K562 (cell line): ENCODE data around the gene ARHGAP9. TPM values are rescaled to one million over a fixed set of nuclear protein-coding genes. Genes with fewer than 3 reads are reported as not detected.

Experiments
- ELF2 ChIP-seq: fragments of 250-450 bp; sonication (Bioruptor Pico); IDR thresholded peaks from 2 replicates; pipeline ENCODE4 v1.5.0; 2021; ENCODE audit warnings: mild to moderate bottlenecking
- FOXJ2 ChIP-seq: fragments of 200-800 bp; sonication (Bioruptor generic); IDR thresholded peaks from 2 replicates; pipeline ENCODE4 v1.6.1; 2016; ENCODE audit warnings: missing genetic modification characterization, missing compliant biosample characterization
- GABPA ChIP-seq: fragments of 200-800 bp; sonication (Bioruptor generic); conservative IDR thresholded peaks from 2 replicates; pipeline ENCODE4 v1.6.1; 2016; ENCODE audit warnings: low read depth, missing genetic modification characterization, missing compliant biosample characterization
- HCFC1 ChIP-seq: IDR thresholded peaks from 2 replicates; pipeline ENCODE4 v1.6.1; 2012; ENCODE audit warnings: low read depth, low read length, improper control_type of control experiment
- KDM4B ChIP-seq, 2 experiments: fragments of 450-650 bp in 1 of 2; sonication (generic) in 1 of 2; IDR thresholded peaks; 2 replicates each; pipeline ENCODE4 v1.6.1; 2016 to 2017; ENCODE audit warnings: borderline replicate concordance in 2 of 2, antibody characterized with exemption in 1 of 2, low read depth in 1 of 2, mild to moderate bottlenecking in 1 of 2
- L3MBTL2 ChIP-seq: fragments of 450-650 bp; IDR thresholded peaks from 2 replicates; pipeline ENCODE4 v1.6.1; 2016; ENCODE audit warnings: mild to moderate bottlenecking, moderate library complexity
- LEF1 ChIP-seq: fragments of 450-650 bp; IDR thresholded peaks from 2 replicates; pipeline ENCODE4 v1.6.1; 2016; ENCODE audit warnings: mild to moderate bottlenecking
- MED1 ChIP-seq: sonication (generic); formaldehyde crosslinking; IDR thresholded peaks from 2 replicates; pipeline ENCODE4 v1.8.1; 2023; ENCODE audit warnings: missing genetic modification reagents, borderline replicate concordance
- NCOR1 ChIP-seq: fragments of 450-650 bp; IDR thresholded peaks from 2 replicates; pipeline ENCODE4 v1.6.1; 2016; ENCODE audit warnings: mild to moderate bottlenecking, moderate library complexity
- NFIC ChIP-seq: fragments of 450-650 bp; IDR thresholded peaks from 2 replicates; pipeline ENCODE4 v1.6.1; 2017; ENCODE audit warnings: mild to moderate bottlenecking, inconsistent platforms
- NRF1 ChIP-seq, 2 experiments: fragments of 450-650 bp; IDR thresholded peaks in 1 of 2; conservative IDR thresholded peaks in 1 of 2; 2 replicates each; pipeline ENCODE4 v1.6.1; 2014; ENCODE audit warnings: mild to moderate bottlenecking in 2 of 2
- RB1 ChIP-seq: fragments of 450-650 bp; IDR thresholded peaks from 2 replicates; pipeline ENCODE4 v1.6.1; 2017; ENCODE audit warnings: low read depth, mild to moderate bottlenecking
- RNF2 ChIP-seq: sonication (generic); IDR thresholded peaks from 2 replicates; pipeline ENCODE4 v1.6.1; 2016
- SREBF1 ChIP-seq: fragments of 150-350 bp; IDR thresholded peaks from 2 replicates; pipeline ENCODE4 v1.6.1; 2014; ENCODE audit warnings: antibody characterized with exemption, low read depth, low read length, borderline replicate concordance
- U2AF1 ChIP-seq: fragments of 200-400 bp; formaldehyde crosslinking; optimal IDR thresholded peaks from 2 replicates; pipeline ENCODE3; 2017; ENCODE audit warnings: mild to moderate bottlenecking, low read depth, low read length, moderate library complexity
- ZNF174 ChIP-seq: fragments of 250-450 bp; sonication (Bioruptor Pico); IDR thresholded peaks from 2 replicates; pipeline ENCODE4 v1.4.0; 2020; ENCODE audit warnings: mild to moderate bottlenecking
- ZNF324 ChIP-seq: fragments of 250-450 bp; sonication (Bioruptor Pico); IDR thresholded peaks from 2 replicates; pipeline ENCODE4 v1.4.0; 2020; ENCODE audit warnings: mild to moderate bottlenecking
- ZNF780A ChIP-seq: fragments of 250-450 bp; sonication (Bioruptor Pico); IDR thresholded peaks from 2 replicates; pipeline ENCODE4 v1.5.0; 2021; ENCODE audit warnings: mild to moderate bottlenecking
- polyA plus RNA-seq, 8 experiments: library from polyadenylated mRNA; depleted of rRNA in 4 of 8; stranded (reverse) in 5 of 8; unstranded in 3 of 8; fragments of >200 nt; fragmentation: Nextera tagmentation in 2 of 8; fragmentation: Illumina TruSeq in 1 of 8; extraction: Ambion mirVana in 2 of 8; extraction: Trizol in 1 of 8; gene quantifications; 2 replicates each; pipeline versions ENCODE4 v1.2.1 to v1.2.3, GENCODE V29; 2011 to 2014; ENCODE audit warnings: inconsistent platforms in 1 of 8, missing spikeins in 1 of 8
- total RNA-seq, 7 experiments: library from RNA; depleted of rRNA in 6 of 7; stranded (reverse); fragments of >200 nt in 6 of 7; fragmentation: Illumina TruSeq in 2 of 7; extraction: Trizol in 2 of 7; gene quantifications; 2 replicates each; pipeline versions ENCODE4 v1.2.1 to v1.2.3, GENCODE V29; 2011 to 2021; ENCODE audit warnings: low replicate concordance in 1 of 7
- TF ChIP-seq, protein P1 (sequence below), 3 experiments: IDR thresholded peaks in 2 of 3; conservative IDR thresholded peaks in 1 of 3; 2 replicates each; pipeline ENCODE4 v1.5.1; 2011 to 2012; ENCODE audit warnings: low read length in 3 of 3, mild to moderate bottlenecking in 3 of 3, control low read depth in 2 of 3, improper control_type of control experiment in 1 of 3, inconsistent platforms in 1 of 3, low read depth in 1 of 3, mixed read lengths in 1 of 3, moderate library complexity in 1 of 3; ENCODE audit not compliant: insufficient read depth in 2 of 3
- TF ChIP-seq, protein P2 (sequence below): fragments of 250-450 bp; sonication (Bioruptor Pico); IDR thresholded peaks from 2 replicates; pipeline ENCODE4 v1.8.0; 2021; ENCODE audit warnings: mild to moderate bottlenecking, moderate library complexity
- TF ChIP-seq, protein P3 (sequence below): sonication (generic); formaldehyde crosslinking; IDR thresholded peaks from 2 replicates; pipeline ENCODE4 v1.8.0; 2023; ENCODE audit warnings: mild to moderate bottlenecking, missing genetic modification reagents
- TF ChIP-seq, protein P4 (sequence below): fragments of 250-450 bp; sonication (Bioruptor Pico); IDR thresholded peaks from 2 replicates; pipeline ENCODE4 v1.8.0; 2021; ENCODE audit warnings: borderline replicate concordance, mild to moderate bottlenecking, moderate library complexity; ENCODE audit not compliant: poor library complexity, severe bottlenecking

The ARHGAP9 gene
- total and polyA plus RNA-seq, 9 of the 15 experiments (the other 6 are each of a cell fraction or from before 2014, with no cell fraction given) = 1.5 to 10.2 (median 5.1) TPM

DNA sequence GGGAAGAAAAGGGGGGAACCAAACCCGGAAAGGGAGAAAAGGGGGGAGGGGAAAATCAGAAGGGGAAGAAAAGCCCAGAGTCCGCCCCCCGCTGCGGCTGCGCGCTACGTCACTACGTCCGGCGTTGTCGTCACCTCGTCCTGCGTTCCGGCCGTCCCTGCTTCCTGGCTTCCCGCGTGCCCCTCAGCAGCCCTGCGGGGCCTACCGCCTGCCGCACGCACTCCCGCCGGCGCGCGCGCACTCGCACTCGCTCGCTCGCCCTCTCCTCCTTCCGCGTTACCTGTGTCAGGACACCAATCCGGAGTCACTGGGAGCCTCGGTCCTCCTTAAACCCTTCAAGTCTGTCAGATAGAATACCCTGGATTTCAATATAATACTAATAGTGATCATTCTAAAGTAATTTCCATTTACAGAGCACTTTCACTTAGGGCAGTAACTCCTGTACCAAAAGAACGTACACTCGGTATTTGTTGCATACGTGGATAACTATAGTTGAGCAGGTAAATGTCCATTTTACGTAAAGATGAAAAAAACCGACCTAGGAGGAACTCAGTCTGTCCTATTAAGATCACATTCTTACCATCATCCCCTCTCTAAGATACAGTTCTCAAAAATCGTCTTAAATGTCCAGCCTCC, 48.6 kb downstream of the ARHGAP9 start, which contains the start of gene R3HDM2 (continued):
- TF ChIP-seq, protein P1, sequence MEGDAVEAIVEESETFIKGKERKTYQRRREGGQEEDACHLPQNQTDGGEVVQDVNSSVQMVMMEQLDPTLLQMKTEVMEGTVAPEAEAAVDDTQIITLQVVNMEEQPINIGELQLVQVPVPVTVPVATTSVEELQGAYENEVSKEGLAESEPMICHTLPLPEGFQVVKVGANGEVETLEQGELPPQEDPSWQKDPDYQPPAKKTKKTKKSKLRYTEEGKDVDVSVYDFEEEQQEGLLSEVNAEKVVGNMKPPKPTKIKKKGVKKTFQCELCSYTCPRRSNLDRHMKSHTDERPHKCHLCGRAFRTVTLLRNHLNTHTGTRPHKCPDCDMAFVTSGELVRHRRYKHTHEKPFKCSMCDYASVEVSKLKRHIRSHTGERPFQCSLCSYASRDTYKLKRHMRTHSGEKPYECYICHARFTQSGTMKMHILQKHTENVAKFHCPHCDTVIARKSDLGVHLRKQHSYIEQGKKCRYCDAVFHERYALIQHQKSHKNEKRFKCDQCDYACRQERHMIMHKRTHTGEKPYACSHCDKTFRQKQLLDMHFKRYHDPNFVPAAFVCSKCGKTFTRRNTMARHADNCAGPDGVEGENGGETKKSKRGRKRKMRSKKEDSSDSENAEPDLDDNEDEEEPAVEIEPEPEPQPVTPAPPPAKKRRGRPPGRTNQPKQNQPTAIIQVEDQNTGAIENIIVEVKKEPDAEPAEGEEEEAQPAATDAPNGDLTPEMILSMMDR (IDR thresholded peaks at IDR 0.05 in 2 of 3, conservative IDR thresholded peaks at IDR 0.05 in 1 of 3; ENCODE audit: insufficient read depth in 2 of 3, low read depth in 1 of 3, low read length in 3 of 3) = no peak
- TF ChIP-seq NCOR1 = 0 out of 2 replicates have a peak, but pooled peaks have one; percentile 10
- no peak for TF ChIP-seq FOXJ2
- 0 out of 4 replicates have a peak, but pooled peaks of 1 of the 2 experiments have one; percentile 45 for TF ChIP-seq KDM4B (IDR thresholded peaks at IDR 0.05; ENCODE audit: borderline replicate concordance in 2 of 2, low read depth in 1 of 2)
- no peak for TF ChIP-seq LEF1
- TF ChIP-seq L3MBTL2 = peak; percentile 97
- peak; percentile 93 to 95 for TF ChIP-seq NRF1 (conservative IDR thresholded peaks at IDR 0.05 in 1 of 2, IDR thresholded peaks at IDR 0.05 in 1 of 2)
- peak; percentile 82 for TF ChIP-seq ELF2
- TF ChIP-seq, protein P2, sequence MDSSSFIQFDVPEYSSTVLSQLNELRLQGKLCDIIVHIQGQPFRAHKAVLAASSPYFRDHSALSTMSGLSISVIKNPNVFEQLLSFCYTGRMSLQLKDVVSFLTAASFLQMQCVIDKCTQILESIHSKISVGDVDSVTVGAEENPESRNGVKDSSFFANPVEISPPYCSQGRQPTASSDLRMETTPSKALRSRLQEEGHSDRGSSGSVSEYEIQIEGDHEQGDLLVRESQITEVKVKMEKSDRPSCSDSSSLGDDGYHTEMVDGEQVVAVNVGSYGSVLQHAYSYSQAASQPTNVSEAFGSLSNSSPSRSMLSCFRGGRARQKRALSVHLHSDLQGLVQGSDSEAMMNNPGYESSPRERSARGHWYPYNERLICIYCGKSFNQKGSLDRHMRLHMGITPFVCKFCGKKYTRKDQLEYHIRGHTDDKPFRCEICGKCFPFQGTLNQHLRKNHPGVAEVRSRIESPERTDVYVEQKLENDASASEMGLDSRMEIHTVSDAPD = no peak
- TF ChIP-seq RB1 = peak; percentile 48; the same call in 1 of the 2 replicates
- no peak for TF ChIP-seq U2AF1
- TF ChIP-seq NFIC = no peak
- TF ChIP-seq RNF2 = peak; percentile 77
- TF ChIP-seq ZNF174 (CRISPR knock-in tag) = no peak
- no peak for TF ChIP-seq SREBF1
- peak; percentile 77 for TF ChIP-seq GABPA (tag)
- no peak for TF ChIP-seq ZNF780A
- TF ChIP-seq, protein P3, sequence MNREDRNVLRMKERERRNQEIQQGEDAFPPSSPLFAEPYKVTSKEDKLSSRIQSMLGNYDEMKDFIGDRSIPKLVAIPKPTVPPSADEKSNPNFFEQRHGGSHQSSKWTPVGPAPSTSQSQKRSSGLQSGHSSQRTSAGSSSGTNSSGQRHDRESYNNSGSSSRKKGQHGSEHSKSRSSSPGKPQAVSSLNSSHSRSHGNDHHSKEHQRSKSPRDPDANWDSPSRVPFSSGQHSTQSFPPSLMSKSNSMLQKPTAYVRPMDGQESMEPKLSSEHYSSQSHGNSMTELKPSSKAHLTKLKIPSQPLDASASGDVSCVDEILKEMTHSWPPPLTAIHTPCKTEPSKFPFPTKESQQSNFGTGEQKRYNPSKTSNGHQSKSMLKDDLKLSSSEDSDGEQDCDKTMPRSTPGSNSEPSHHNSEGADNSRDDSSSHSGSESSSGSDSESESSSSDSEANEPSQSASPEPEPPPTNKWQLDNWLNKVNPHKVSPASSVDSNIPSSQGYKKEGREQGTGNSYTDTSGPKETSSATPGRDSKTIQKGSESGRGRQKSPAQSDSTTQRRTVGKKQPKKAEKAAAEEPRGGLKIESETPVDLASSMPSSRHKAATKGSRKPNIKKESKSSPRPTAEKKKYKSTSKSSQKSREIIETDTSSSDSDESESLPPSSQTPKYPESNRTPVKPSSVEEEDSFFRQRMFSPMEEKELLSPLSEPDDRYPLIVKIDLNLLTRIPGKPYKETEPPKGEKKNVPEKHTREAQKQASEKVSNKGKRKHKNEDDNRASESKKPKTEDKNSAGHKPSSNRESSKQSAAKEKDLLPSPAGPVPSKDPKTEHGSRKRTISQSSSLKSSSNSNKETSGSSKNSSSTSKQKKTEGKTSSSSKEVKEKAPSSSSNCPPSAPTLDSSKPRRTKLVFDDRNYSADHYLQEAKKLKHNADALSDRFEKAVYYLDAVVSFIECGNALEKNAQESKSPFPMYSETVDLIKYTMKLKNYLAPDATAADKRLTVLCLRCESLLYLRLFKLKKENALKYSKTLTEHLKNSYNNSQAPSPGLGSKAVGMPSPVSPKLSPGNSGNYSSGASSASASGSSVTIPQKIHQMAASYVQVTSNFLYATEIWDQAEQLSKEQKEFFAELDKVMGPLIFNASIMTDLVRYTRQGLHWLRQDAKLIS (CRISPR knock-in tag) = 0 out of 2 replicates have a peak, but pooled peaks have one; percentile 27
- no peak for TF ChIP-seq ZNF324
- peak; percentile 66 for TF ChIP-seq HCFC1
- TF ChIP-seq MED1 = no peak
- TF ChIP-seq, protein P4, sequence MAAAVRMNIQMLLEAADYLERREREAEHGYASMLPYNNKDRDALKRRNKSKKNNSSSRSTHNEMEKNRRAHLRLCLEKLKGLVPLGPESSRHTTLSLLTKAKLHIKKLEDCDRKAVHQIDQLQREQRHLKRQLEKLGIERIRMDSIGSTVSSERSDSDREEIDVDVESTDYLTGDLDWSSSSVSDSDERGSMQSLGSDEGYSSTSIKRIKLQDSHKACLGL (CRISPR knock-in tag) = no peak
